ENCODE data around the gene NUSAP1. TPM values are rescaled to one million over a fixed set of nuclear protein-coding genes. Genes with fewer than 3 reads are reported as not detected.
"Not testable (repeated sequence)": the region's sequence is repeated elsewhere in the genome, so short reads cannot be mapped to it uniquely, and the experiment has no call there.

NUSAP1 gene
- total RNA-seq, 1 donor from 2014 or later, result 63.9 TPM

GRCh38 chr15:41417418-41418195, 84.9 kb downstream of the NUSAP1 start:
- peak; percentile 30 for DNase-seq (ENCODE audit: low spot score, unreplicated experiment)
- no peaks in the 10 kb centered on the region for H3K9me3 Mint-ChIP-seq (ENCODE audit: low read depth)
- H3K27ac Mint-ChIP-seq, result peak overlapping the region; percentile 96
- peaks cover 20% of the 10 kb centered on the region for H3K4me1 Mint-ChIP-seq (ENCODE audit: low read depth)
- H3K4me3 Mint-ChIP-seq (ENCODE audit: low read depth), result peak overlapping the region; percentile 97
- TF ChIP-seq CTCF (IDR thresholded peaks at IDR 0.05; ENCODE audit: unreplicated experiment), result no peak
- no peaks in the 10 kb centered on the region for H3K27me3 Mint-ChIP-seq
- H3K36me3 Mint-ChIP-seq (ENCODE audit: insufficient read depth), result peaks cover 1% of the 10 kb centered on the region

GRCh38 chr15:41423979-41424659, 91.4 kb downstream of the NUSAP1 start:
- H3K27ac Mint-ChIP-seq, result no peak overlapping the region
- TF ChIP-seq CTCF (IDR thresholded peaks at IDR 0.05; ENCODE audit: unreplicated experiment), result no peak
- DNase-seq (ENCODE audit: low spot score, unreplicated experiment), result no peak
- no peaks in the 10 kb centered on the region for H3K27me3 Mint-ChIP-seq
- no peaks in the 10 kb centered on the region for H3K9me3 Mint-ChIP-seq (ENCODE audit: low read depth)
- H3K36me3 Mint-ChIP-seq (ENCODE audit: insufficient read depth), result peaks cover 2% of the 10 kb centered on the region
- no peak overlapping the region for H3K4me3 Mint-ChIP-seq (ENCODE audit: low read depth)
- H3K4me1 Mint-ChIP-seq (ENCODE audit: low read depth), result peaks cover 1% of the 10 kb centered on the region

GRCh38 chr15:41424809-41425208, 92.1 kb downstream of the NUSAP1 start:
- Mint-ChIP-seq H3K36me3 (ENCODE audit: insufficient read depth) (peaks cover 2% of the 10 kb centered on the region), H3K4me3 (ENCODE audit: low read depth) (no peak overlapping the region), H3K27ac (peak overlapping the region; percentile 67), H3K9me3 (ENCODE audit: low read depth) (no peaks in the 10 kb centered on the region), H3K4me1 (ENCODE audit: low read depth) (peaks cover 1% of the 10 kb centered on the region), H3K27me3 (no peaks in the 10 kb centered on the region)
- DNase-seq (ENCODE audit: low spot score, unreplicated experiment), result no peak
- no peak for TF ChIP-seq CTCF (IDR thresholded peaks at IDR 0.05; ENCODE audit: unreplicated experiment)

GRCh38 chr15:41425907-41426306, 93.2 kb downstream of the NUSAP1 start:
- not testable (repeated sequence) for H3K36me3 Mint-ChIP-seq (ENCODE audit: insufficient read depth); DNase-seq (ENCODE audit: low spot score, unreplicated experiment)

GRCh38 chr15:41429003-41429890, 96.6 kb downstream of the NUSAP1 start:
- TF ChIP-seq CTCF (IDR thresholded peaks at IDR 0.05; ENCODE audit: unreplicated experiment), result no peak
- H3K27ac Mint-ChIP-seq, result peak overlapping the region; percentile 49
- no peak for DNase-seq (ENCODE audit: low spot score, unreplicated experiment)
- H3K36me3 Mint-ChIP-seq (ENCODE audit: insufficient read depth), result peaks cover 5% of the 10 kb centered on the region
- no peak overlapping the region for H3K4me3 Mint-ChIP-seq (ENCODE audit: low read depth)
- H3K9me3 Mint-ChIP-seq (ENCODE audit: low read depth), result no peaks in the 10 kb centered on the region
- no peaks in the 10 kb centered on the region for H3K4me1 Mint-ChIP-seq (ENCODE audit: low read depth)
- H3K27me3 Mint-ChIP-seq, result no peaks in the 10 kb centered on the region

More at GRCh38 chr15:41425907-41426306, 93.2 kb downstream of the NUSAP1 start:
- not testable (repeated sequence) for H3K4me1 Mint-ChIP-seq (ENCODE audit: low read depth); H3K27ac Mint-ChIP-seq; H3K9me3 Mint-ChIP-seq (ENCODE audit: low read depth); H3K27me3 Mint-ChIP-seq; H3K4me3 Mint-ChIP-seq (ENCODE audit: low read depth)

Other genes starting within 250 kb of the NUSAP1 start
- 25.9 and 28.1 TPM in 2 replicates for gene INO80, start 216.6 kb upstream of the NUSAP1 start, total RNA-seq
- not detected in 2 replicates for gene EXD1, start 102.1 kb upstream of the NUSAP1 start, total RNA-seq
- 89.3 and 89.6 TPM in 2 replicates for gene CHP1, start 101.6 kb upstream of the NUSAP1 start, total RNA-seq
- 9.5 and 9.7 TPM in 2 replicates for gene OIP5, start 290 bp upstream of the NUSAP1 start, total RNA-seq
- 13.0 and 13.2 TPM in 2 replicates for gene NDUFAF1, start 69.6 kb downstream of the NUSAP1 start, total RNA-seq
- 58.7 and 59.1 TPM in 2 replicates for gene RTF1, start 84.2 kb downstream of the NUSAP1 start, total RNA-seq
- 0.89 and 1.0 TPM in 2 replicates for gene ITPKA, start 161.0 kb downstream of the NUSAP1 start, total RNA-seq
- 0.55 and 1.2 TPM in 2 replicates for gene LTK, start 180.9 kb downstream of the NUSAP1 start, total RNA-seq
- gene RPAP1, start 211.4 kb downstream of the NUSAP1 start, total RNA-seq, result 63.8 and 69.4 TPM in 2 replicates
- gene TYRO3, start 226.3 kb downstream of the NUSAP1 start, total RNA-seq, result 86.7 and 106 TPM in 2 replicates